Measurements from ENCODE around the gene CARMIL1.

CARMIL1 gene

GRCh38 chr6:25312034-25312620 lies 33.0 kb downstream of the CARMIL1 start:
- H2AFZ ChIP-seq (ENCODE audit: low read depth, low read length), result no peak overlapping the region
- no peak overlapping the region for H3K4me2 ChIP-seq (ENCODE audit: low read length)
- H4K20me1 ChIP-seq (ENCODE audit: insufficient read depth, low read length), result no peaks in the 10 kb centered on the region
- H3K36me3 ChIP-seq (replicated peaks; ENCODE audit: low read depth, low read length), result no peaks in the 10 kb centered on the region
- no peaks in the 10 kb centered on the region for H3K4me1 ChIP-seq (ENCODE audit: low read length)
- no peak overlapping the region for H3K4me3 ChIP-seq (ENCODE audit: low read length)
- H3K27ac ChIP-seq (ENCODE audit: low read length), result no peak overlapping the region
- TF ChIP-seq CTCF (IDR thresholded peaks at IDR 0.05; ENCODE audit: low read depth, low read length) (no peak), EZH2phosphoT487 (IDR thresholded peaks at IDR 0.05; ENCODE audit: low read depth) (no peak)
- no peaks in the 10 kb centered on the region for H3K79me2 ChIP-seq (ENCODE audit: low read length)
- H3K9ac ChIP-seq (ENCODE audit: low read length), result no peak overlapping the region
- H3K27me3 ChIP-seq (ENCODE audit: low read depth, low read length), result no peaks in the 10 kb centered on the region
- no peaks in the 10 kb centered on the region for H3K9me3 ChIP-seq (ENCODE audit: insufficient read depth, low read length)

- no peaks in the 10 kb centered on the region for H3K27me3 ChIP-seq (ENCODE audit: low read depth, low read length)
- H3K9me3 ChIP-seq (ENCODE audit: insufficient read depth, low read length), result no peaks in the 10 kb centered on the region
- no peaks in the 10 kb centered on the region for H4K20me1 ChIP-seq (ENCODE audit: insufficient read depth, low read length)
- H3K4me3 ChIP-seq (ENCODE audit: low read length), result no peak overlapping the region
- H3K36me3 ChIP-seq (replicated peaks; ENCODE audit: low read depth, low read length), result no peaks in the 10 kb centered on the region
- no peak overlapping the region for H2AFZ ChIP-seq (ENCODE audit: low read depth, low read length)
- TF ChIP-seq EZH2phosphoT487 (IDR thresholded peaks at IDR 0.05; ENCODE audit: low read depth), result no peak
- TF ChIP-seq CTCF (IDR thresholded peaks at IDR 0.05; ENCODE audit: low read depth, low read length), result no peak
- no peaks in the 10 kb centered on the region for H3K79me2 ChIP-seq (ENCODE audit: low read length)
- no peak overlapping the region for H3K27ac ChIP-seq (ENCODE audit: low read length)
- no peak overlapping the region for H3K4me2 ChIP-seq (ENCODE audit: low read length)
- H3K4me1 ChIP-seq (ENCODE audit: low read length), result no peaks in the 10 kb centered on the region
- H3K9ac ChIP-seq (ENCODE audit: low read length), result no peak overlapping the region
These were observed 33.5 kb downstream of the CARMIL1 start for GRCh38 chr6:25312703-25313102.

GRCh38 chr6:25314509-25315175 lies 35.5 kb downstream of the CARMIL1 start:
- no peak overlapping the region for H2AFZ ChIP-seq (ENCODE audit: low read depth, low read length)
- no peaks in the 10 kb centered on the region for H3K9me3 ChIP-seq (ENCODE audit: insufficient read depth, low read length)
- no peak for TF ChIP-seq CTCF (IDR thresholded peaks at IDR 0.05; ENCODE audit: low read depth, low read length)
- TF ChIP-seq EZH2phosphoT487 (IDR thresholded peaks at IDR 0.05; ENCODE audit: low read depth), result no peak
- H3K27me3 ChIP-seq (ENCODE audit: low read depth, low read length), result no peaks in the 10 kb centered on the region
- no peak overlapping the region for H3K4me3 ChIP-seq (ENCODE audit: low read length)
- no peaks in the 10 kb centered on the region for H3K36me3 ChIP-seq (replicated peaks; ENCODE audit: low read depth, low read length)
- no peak overlapping the region for H3K27ac ChIP-seq (ENCODE audit: low read length)
- H3K4me1 ChIP-seq (ENCODE audit: low read length), result no peaks in the 10 kb centered on the region
- no peaks in the 10 kb centered on the region for H4K20me1 ChIP-seq (ENCODE audit: insufficient read depth, low read length)
- no peaks in the 10 kb centered on the region for H3K79me2 ChIP-seq (ENCODE audit: low read length)
- no peak overlapping the region for H3K4me2 ChIP-seq (ENCODE audit: low read length)
- no peak overlapping the region for H3K9ac ChIP-seq (ENCODE audit: low read length)

- H2AFZ ChIP-seq (ENCODE audit: low read depth, low read length), result no peak overlapping the region
- TF ChIP-seq EZH2phosphoT487 (IDR thresholded peaks at IDR 0.05; ENCODE audit: low read depth) (no peak), CTCF (IDR thresholded peaks at IDR 0.05; ENCODE audit: low read depth, low read length) (no peak)
- no peak overlapping the region for H3K4me3 ChIP-seq (ENCODE audit: low read length)
- no peaks in the 10 kb centered on the region for H3K79me2 ChIP-seq (ENCODE audit: low read length)
- no peaks in the 10 kb centered on the region for H4K20me1 ChIP-seq (ENCODE audit: insufficient read depth, low read length)
- no peaks in the 10 kb centered on the region for H3K4me1 ChIP-seq (ENCODE audit: low read length)
- H3K9ac ChIP-seq (ENCODE audit: low read length), result no peak overlapping the region
- no peak overlapping the region for H3K27ac ChIP-seq (ENCODE audit: low read length)
- no peaks in the 10 kb centered on the region for H3K9me3 ChIP-seq (ENCODE audit: insufficient read depth, low read length)
- H3K36me3 ChIP-seq (replicated peaks; ENCODE audit: low read depth, low read length), result no peaks in the 10 kb centered on the region
- no peak overlapping the region for H3K4me2 ChIP-seq (ENCODE audit: low read length)
- H3K27me3 ChIP-seq (ENCODE audit: low read depth, low read length), result no peaks in the 10 kb centered on the region
These were observed 36.3 kb downstream of the CARMIL1 start for GRCh38 chr6:25315194-25316177.
